ENCODE results near the gene GPX4. TPM values are rescaled to one million over a fixed set of nuclear protein-coding genes. Genes with fewer than 3 reads are reported as not detected.

GPX4 gene
- total RNA-seq, 1 experiment from 2014 or later = 355 TPM

DNA sequence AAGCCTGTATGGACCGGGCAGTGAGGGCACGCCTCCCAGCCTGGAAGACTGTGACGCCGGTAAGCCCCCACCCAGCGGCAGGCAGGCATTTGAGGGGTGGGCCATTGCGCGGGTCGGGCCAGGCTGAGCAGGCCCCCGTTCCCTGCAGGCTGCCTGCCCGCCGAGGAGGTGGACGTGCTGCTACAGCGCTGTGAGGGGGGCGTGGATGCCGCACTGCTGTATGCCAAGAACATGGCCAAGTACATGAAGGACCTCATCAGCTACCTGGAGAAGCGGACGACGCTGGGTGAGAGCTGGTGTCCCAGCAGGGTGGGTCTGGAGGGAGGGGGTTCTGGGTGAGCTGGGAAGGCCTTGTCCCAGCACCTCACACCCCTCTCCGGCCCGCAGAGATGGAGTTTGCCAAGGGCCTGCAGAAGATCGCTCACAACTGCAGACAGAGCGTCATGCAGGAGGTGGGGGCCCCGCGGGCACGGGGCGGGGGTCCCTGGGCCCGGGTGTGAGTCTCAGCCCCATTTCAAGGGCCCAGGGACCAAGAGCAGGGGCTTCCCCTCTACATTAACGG lies 29.8 kb upstream of the GPX4 start:
- DNase-seq = no peak
- Mint-ChIP-seq H3K4me1 (peaks cover 4 to 6% of the 10 kb centered on the region in 2 experiments; a peak in 3 of 4 replicates), H3K27ac (no peak overlapping the region; a peak in 1 of 7 replicates), H3K36me3 (ENCODE audit: insufficient read depth in 1 of 3, low read depth in 3 of 3) (peaks cover 9 to 33% (median 28%) of the 10 kb centered on the region in 3 experiments), H3K4me3 (no peak overlapping the region), H3K9me3 (no peaks in the 10 kb centered on the region), H3K27me3 (ENCODE audit: low read depth) (peaks cover 28% of the 10 kb centered on the region)
- H2BK20ac ChIP-seq (ENCODE audit: low read depth, low read length, poor library complexity, severe bottlenecking) = no peak overlapping the region
- H3K79me2 ChIP-seq (ENCODE audit: insufficient read depth, low read length) = no peaks in the 10 kb centered on the region
- H3K4ac ChIP-seq (ENCODE audit: low read depth, low read length) = no peak overlapping the region
- H3K23ac ChIP-seq (ENCODE audit: insufficient read length, low read depth, low read length) = no peak overlapping the region
- TF ChIP-seq, protein P1, sequence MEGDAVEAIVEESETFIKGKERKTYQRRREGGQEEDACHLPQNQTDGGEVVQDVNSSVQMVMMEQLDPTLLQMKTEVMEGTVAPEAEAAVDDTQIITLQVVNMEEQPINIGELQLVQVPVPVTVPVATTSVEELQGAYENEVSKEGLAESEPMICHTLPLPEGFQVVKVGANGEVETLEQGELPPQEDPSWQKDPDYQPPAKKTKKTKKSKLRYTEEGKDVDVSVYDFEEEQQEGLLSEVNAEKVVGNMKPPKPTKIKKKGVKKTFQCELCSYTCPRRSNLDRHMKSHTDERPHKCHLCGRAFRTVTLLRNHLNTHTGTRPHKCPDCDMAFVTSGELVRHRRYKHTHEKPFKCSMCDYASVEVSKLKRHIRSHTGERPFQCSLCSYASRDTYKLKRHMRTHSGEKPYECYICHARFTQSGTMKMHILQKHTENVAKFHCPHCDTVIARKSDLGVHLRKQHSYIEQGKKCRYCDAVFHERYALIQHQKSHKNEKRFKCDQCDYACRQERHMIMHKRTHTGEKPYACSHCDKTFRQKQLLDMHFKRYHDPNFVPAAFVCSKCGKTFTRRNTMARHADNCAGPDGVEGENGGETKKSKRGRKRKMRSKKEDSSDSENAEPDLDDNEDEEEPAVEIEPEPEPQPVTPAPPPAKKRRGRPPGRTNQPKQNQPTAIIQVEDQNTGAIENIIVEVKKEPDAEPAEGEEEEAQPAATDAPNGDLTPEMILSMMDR (conservative IDR thresholded peaks at IDR 0.05) = no peak
- H2BK120ac ChIP-seq (ENCODE audit: low read depth, low read length, poor library complexity, severe bottlenecking) = no peak overlapping the region
- H3K79me1 ChIP-seq (ENCODE audit: insufficient read depth, low read depth, low read length, poor library complexity, severe bottlenecking) = no peaks in the 10 kb centered on the region
- H3T11ph ChIP-seq (ENCODE audit: low read length) = no peak overlapping the region
- H3K9ac ChIP-seq (ENCODE audit: extremely low read depth, insufficient read length, low read length) = no peak overlapping the region
- no CpG with 5 or more reads among the region's 28 CpGs for WGBS (ENCODE audit: extremely low coverage, insufficient read length, low lambda C conversion rate)
- H3K27me3 ChIP-seq (ENCODE audit: insufficient read depth, low read length) = no peaks in the 10 kb centered on the region; the same call in 1 of the 2 replicates
- no peak overlapping the region for H4K8ac ChIP-seq (replicated peaks; ENCODE audit: insufficient read length, low read depth, low read length)
- no peak overlapping the region for H4K5ac ChIP-seq (ENCODE audit: insufficient read length, low read depth, low read length)
- H3K56ac ChIP-seq (ENCODE audit: insufficient read length, low read depth, low read length) = no peak overlapping the region
- H2BK15ac ChIP-seq (ENCODE audit: low read depth, low read length) = no peak overlapping the region
- no peak overlapping the region for H3K4me2 ChIP-seq (ENCODE audit: insufficient read depth, insufficient read length, low read length)
- H2BK5ac ChIP-seq (ENCODE audit: insufficient read length, low read length) = no peak overlapping the region
- H2AFZ ChIP-seq (ENCODE audit: low read length) = no peak overlapping the region
- H3K23me2 ChIP-seq (ENCODE audit: insufficient read length, low read depth, low read length, poor library complexity, severe bottlenecking) = peaks cover 5% of the 10 kb centered on the region
- H3K4me1 ChIP-seq (ENCODE audit: insufficient read depth, low read length) = no peaks in the 10 kb centered on the region
- H2AK5ac ChIP-seq (ENCODE audit: insufficient read length, low read length) = no peak overlapping the region
- H3K14ac ChIP-seq (ENCODE audit: insufficient read depth, low read length) = no peak overlapping the region
- no peak overlapping the region for H3K27ac ChIP-seq (ENCODE audit: insufficient read length, low read depth, low read length)
- H3K9me3 ChIP-seq (ENCODE audit: control insufficient read depth, low read depth, low read length) = no peaks in the 10 kb centered on the region
- no peaks in the 10 kb centered on the region for H4K20me1 ChIP-seq (ENCODE audit: control insufficient read depth, insufficient read depth, insufficient read length)
- H4K91ac ChIP-seq (ENCODE audit: insufficient read length, low read depth, low read length) = no peak overlapping the region
- no peak overlapping the region for H2BK12ac ChIP-seq (ENCODE audit: insufficient read length, low read depth, low read length)
- H3K18ac ChIP-seq (ENCODE audit: insufficient read length, low read depth, low read length) = no peak overlapping the region
